Central memory CD8-positive, alpha-beta T cell (primary cell): ENCODE results near the gene RAB37.

Experiments
- ATAC-seq: fragments of 150-1000 bp; cut with Tn5 transposase; replicated peaks from 2 replicates; pipeline ENCODE4 v1.10.0; 2022; ENCODE audit warnings: mild to moderate bottlenecking, moderate FRiP score, moderate number of reproducible peaks; ENCODE audit not compliant: poor library complexity, severe bottlenecking; ENCODE audit errors: extremely low read depth
- DNase-seq, 2 donors: peaks; one replicate each; pipeline ENCODE4 v3.0.0; 2021; ENCODE audit warnings: low spot score in 2 of 2
- H3K27ac Mint-ChIP-seq: one replicate; pipeline ENCODE4 v1.8.0; 2022; ENCODE audit warnings: low read depth, mild to moderate bottlenecking, moderate library complexity, mixed read lengths
- H3K27me3 Mint-ChIP-seq: one replicate; pipeline ENCODE4 v1.8.0; 2022; ENCODE audit warnings: mixed read lengths
- H3K36me3 Mint-ChIP-seq: one replicate; pipeline ENCODE4 v1.8.0; 2022; ENCODE audit warnings: mild to moderate bottlenecking, moderate library complexity, mixed read lengths; ENCODE audit not compliant: insufficient read depth
- H3K4me1 Mint-ChIP-seq: one replicate; pipeline ENCODE4 v1.8.0; 2022; ENCODE audit warnings: mixed read lengths
- H3K4me3 Mint-ChIP-seq: one replicate; pipeline ENCODE4 v1.8.0; 2022; ENCODE audit warnings: mild to moderate bottlenecking, moderate library complexity, mixed read lengths
- H3K9me3 Mint-ChIP-seq: one replicate; pipeline ENCODE4 v1.8.0; 2022; ENCODE audit warnings: mixed read lengths

The RAB37 gene

DNA sequence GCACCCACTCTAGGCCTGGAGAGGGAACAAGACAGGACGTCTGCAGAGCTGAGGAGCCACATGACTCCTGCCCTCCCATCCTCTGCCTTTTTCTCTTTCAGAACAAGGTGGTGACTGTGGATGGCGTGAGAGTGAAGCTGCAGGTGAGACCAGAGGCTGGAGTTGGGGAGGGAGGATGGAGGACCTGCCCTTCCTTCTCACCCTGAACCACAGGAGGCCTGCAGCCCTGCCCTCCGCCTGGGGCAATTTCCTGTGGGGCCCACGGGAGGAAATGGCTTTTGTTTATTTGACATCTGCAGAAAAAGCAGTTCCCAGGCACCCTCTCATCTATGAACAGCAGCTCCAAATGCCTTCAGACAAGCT, 5.1 kb downstream of the RAB37 start:
- Mint-ChIP-seq H3K27me3 (no peaks in the 10 kb centered on the region), H3K9me3 (no peaks in the 10 kb centered on the region), H3K27ac (peak overlapping the region; percentile 79), H3K36me3 (peaks cover 20% of the 10 kb centered on the region), H3K4me1 (peaks cover 74% of the 10 kb centered on the region), H3K4me3 (peak overlapping the region; percentile 73)
- DNase-seq (peak in 1 of 2 donors; percentile 42), ATAC-seq (peak; percentile 12)

DNA sequence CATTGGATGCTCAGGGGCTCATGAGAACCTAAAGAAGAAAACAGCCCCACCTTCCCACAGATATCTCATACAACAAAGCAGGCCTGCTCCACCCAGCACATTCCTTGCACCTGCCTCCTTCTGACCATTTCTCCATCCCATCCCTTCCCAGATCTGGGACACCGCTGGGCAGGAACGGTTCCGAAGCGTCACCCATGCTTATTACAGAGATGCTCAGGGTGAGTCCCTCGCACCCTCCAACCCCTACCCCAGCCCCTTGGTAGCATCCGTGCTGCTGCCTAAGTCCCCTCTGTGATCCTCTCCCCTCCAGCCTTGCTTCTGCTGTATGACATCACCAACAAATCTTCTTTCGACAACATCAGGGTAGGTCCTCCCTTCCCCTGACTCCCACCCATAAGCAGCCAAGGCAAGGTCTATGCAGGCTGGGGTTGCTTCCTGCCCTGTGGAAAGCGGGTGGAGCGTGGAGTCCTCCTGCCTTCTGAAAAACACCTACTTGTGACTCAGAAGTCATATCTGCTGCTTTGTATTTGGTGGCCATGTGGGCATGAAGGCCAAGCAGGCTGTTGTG, 6.0 kb downstream of the RAB37 start:
- ATAC-seq (no peak), DNase-seq (no peak)
- H3K27ac Mint-ChIP-seq: peak overlapping the region; percentile 79
- H3K4me1 Mint-ChIP-seq: peaks cover 73% of the 10 kb centered on the region
- peak overlapping the region; percentile 73 for H3K4me3 Mint-ChIP-seq
- peaks cover 17% of the 10 kb centered on the region for H3K36me3 Mint-ChIP-seq
- H3K27me3 Mint-ChIP-seq: no peaks in the 10 kb centered on the region
- no peaks in the 10 kb centered on the region for H3K9me3 Mint-ChIP-seq

DNA sequence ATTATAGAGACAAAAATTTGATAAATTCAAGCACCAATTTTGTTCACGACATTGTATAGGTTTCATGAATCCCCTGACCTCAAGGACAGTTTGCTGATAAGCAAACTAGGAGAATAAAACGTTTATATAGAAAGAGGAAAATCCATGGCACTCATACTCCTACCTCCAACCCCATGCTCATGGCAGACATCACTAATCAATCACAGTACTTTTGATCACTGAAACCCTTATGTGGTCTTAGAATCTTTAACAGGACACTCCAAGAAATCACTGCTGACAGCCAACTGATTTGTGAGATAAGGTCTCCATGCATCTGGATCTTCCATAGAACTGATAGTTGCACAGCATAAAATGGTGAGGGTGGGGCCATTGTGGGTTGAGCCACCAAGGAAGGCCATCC, 6.7 kb downstream of the RAB37 start:
- no peak for ATAC-seq
- Mint-ChIP-seq H3K27me3 (no peaks in the 10 kb centered on the region), H3K4me1 (peaks cover 66% of the 10 kb centered on the region), H3K9me3 (no peaks in the 10 kb centered on the region), H3K27ac (peak overlapping the region; percentile 56), H3K4me3 (peak overlapping the region; percentile 73), H3K36me3 (peaks cover 19% of the 10 kb centered on the region)
- no peak for DNase-seq

DNA sequence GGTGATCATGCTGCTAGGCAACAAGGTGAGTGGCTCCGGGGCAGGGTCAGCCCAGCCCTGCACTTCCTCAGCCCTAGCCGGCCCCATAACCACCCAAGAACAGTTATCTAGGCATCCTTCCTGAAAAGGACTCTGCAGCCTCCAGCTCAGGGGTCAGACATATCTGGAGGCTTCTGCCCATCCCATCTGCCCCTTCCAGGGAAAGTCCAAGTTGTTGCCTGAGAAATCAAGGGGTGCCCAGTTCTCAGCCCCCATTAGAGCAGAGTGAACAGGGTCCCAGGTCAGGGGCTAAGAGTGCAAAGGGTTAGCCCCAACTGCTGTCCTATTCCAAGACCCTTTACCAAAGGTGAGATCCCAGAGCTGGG, 7.3 kb downstream of the RAB37 start:
- DNase-seq (no peak), ATAC-seq (no peak)
- H3K9me3 Mint-ChIP-seq: no peaks in the 10 kb centered on the region
- no peaks in the 10 kb centered on the region for H3K27me3 Mint-ChIP-seq
- H3K4me1 Mint-ChIP-seq: peaks cover 61% of the 10 kb centered on the region
- H3K36me3 Mint-ChIP-seq: peaks cover 16% of the 10 kb centered on the region
- peak overlapping the region; percentile 73 for H3K4me3 Mint-ChIP-seq
- peak overlapping the region; percentile 56 for H3K27ac Mint-ChIP-seq

DNA sequence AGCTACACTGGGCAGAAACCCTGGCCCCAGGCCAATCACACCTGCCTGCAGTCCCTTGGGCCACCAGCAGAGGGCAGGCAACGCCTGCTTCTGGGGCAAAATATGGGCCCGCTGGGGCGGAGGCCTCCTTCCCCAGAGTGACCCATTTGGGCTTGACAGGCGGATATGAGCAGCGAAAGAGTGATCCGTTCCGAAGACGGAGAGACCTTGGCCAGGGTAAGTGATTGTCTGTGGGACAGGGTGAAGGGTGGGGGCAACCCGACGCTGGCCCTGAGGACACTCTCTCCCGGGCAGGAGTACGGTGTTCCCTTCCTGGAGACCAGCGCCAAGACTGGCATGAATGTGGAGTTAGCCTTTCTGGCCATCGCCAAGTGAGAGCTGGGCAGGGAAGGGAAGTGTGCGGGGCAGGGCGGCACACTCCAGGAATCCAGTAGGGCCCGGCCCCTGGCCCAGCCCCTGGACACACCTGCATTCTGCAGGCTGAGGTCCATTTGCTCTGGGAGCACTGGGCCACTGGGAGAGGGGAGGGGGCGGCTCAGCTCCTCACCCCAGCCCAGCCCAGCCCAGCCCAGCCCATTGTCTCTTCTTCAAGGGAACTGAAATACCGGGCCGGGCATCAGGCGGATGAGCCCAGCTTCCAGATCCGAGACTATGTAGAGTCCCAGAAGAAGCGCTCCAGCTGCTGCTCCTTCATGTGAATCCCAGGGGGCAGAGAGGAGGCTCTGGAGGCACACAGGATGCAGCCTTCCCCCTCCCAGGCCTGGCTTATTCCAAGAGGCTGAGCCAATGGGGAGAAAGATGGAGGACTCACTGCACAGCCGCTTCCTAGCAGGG, 7.9 kb downstream of the RAB37 start:
- peaks cover 20% of the 10 kb centered on the region for H3K36me3 Mint-ChIP-seq
- H3K4me3 Mint-ChIP-seq: peak overlapping the region; percentile 73
- peak; percentile 75 to 91 for DNase-seq
- no peaks in the 10 kb centered on the region for H3K27me3 Mint-ChIP-seq
- H3K4me1 Mint-ChIP-seq: peaks cover 60% of the 10 kb centered on the region
- H3K27ac Mint-ChIP-seq: peak overlapping the region; percentile 56
- H3K9me3 Mint-ChIP-seq: no peaks in the 10 kb centered on the region
- ATAC-seq: no peak

DNA sequence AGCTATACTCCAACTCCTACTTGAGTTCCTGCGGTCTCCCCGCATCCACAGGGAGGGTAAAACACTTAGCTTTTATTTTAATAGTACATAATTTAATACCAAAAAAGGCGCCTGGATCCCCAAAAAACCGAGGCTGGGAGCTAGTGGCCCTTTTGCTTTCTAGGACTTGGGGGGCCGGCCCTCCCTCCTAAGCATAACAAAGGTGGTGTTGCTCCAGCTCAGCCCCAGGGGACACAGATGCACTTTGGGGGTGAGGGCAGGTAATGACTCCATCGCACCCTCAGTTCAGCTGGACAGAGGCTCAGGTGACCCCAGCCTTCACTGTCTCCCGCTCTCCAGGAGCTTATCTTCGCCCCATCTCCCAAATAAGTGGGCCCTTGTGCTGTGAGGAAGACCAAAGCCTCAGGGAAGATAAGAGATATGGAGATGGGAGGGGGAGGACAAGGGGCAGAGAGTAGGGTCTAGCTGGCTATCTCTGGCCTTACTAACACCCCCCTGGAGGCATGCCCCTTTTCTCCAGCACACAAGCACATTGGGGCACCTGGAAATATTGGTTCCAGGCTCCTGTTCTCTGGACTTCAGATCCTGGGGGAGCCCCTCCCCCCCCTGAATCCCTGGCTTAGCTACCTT, 8.6 kb downstream of the RAB37 start:
- no peak overlapping the region for H3K4me3 Mint-ChIP-seq
- no peak for ATAC-seq
- peaks cover 58% of the 10 kb centered on the region for H3K4me1 Mint-ChIP-seq

DNA sequence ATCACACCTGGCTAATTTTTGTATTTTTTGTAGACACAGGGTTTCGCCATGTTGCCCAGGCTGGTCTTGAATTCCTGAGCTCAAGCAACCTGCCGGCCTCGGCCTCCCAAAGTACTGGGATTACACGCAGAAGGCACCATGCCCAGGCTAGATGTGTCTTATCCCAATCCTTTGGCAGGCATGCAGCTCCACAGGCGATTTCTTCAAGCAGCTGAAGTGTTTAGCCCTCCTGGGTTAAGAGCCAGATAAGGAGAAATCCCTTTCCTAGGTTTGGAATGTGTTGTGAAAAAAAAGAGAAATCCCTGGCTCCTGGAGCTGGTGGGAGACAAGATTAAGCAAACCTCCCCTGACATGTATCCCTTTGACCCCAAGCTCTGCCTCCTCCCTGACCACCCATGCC, 9.3 kb downstream of the RAB37 start:
- Mint-ChIP-seq H3K4me3 (peak overlapping the region; percentile 100), H3K27ac (no peak overlapping the region), H3K27me3 (no peaks in the 10 kb centered on the region), H3K4me1 (peaks cover 60% of the 10 kb centered on the region), H3K9me3 (no peaks in the 10 kb centered on the region), H3K36me3 (peaks cover 33% of the 10 kb centered on the region)
- DNase-seq (no peak), ATAC-seq (no peak)

More for the DNA sequence above, 8.6 kb downstream of the RAB37 start:
- Mint-ChIP-seq H3K9me3 (no peaks in the 10 kb centered on the region), H3K27me3 (no peaks in the 10 kb centered on the region), H3K27ac (no peak overlapping the region), H3K36me3 (peaks cover 26% of the 10 kb centered on the region)
- DNase-seq: no peak

DNA sequence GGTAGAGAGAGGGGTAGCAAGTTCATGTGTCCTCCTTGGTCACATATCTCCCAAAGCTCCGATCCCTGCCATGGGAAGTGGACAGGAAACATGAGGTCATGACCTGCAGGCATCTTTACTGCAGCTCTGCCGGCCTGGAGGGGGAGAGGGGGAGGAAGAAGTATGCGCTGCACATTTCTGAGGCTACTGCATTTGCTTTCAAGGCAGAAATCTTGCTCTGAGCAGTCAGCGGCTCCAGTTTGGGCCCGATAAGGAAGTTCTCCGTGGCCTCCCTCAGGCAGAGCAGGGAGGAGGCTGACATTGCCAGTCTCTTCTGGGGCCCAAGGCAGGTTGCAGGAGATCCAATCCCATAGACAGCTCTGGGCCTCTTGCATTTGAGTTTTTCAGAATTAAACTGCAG, 9.9 kb downstream of the RAB37 start:
- Mint-ChIP-seq H3K27ac (no peak overlapping the region), H3K27me3 (no peaks in the 10 kb centered on the region), H3K4me1 (peaks cover 60% of the 10 kb centered on the region), H3K4me3 (peak overlapping the region; percentile 100), H3K9me3 (no peaks in the 10 kb centered on the region), H3K36me3 (peaks cover 36% of the 10 kb centered on the region)
- no peak for ATAC-seq
- DNase-seq: no peak

DNA sequence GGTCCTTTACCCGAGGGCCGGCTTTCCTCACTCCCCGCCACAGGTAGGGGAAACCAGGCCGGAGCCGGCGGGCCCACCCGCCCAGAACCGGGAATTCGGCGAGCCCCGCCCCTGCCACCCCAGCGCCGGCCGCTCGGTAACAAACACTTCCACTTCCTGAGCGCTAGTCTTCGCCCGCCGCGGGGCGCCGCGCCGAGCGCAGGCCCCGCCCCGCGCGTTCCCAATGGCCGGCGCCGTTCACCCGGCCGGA, 11.1 kb downstream of the RAB37 start:
- peak overlapping the region; percentile 100 for H3K4me3 Mint-ChIP-seq
- DNase-seq (no peak), ATAC-seq (no peak)
- H3K27me3 Mint-ChIP-seq: no peaks in the 10 kb centered on the region
- no peaks in the 10 kb centered on the region for H3K9me3 Mint-ChIP-seq
- H3K4me1 Mint-ChIP-seq: peaks cover 60% of the 10 kb centered on the region
- H3K27ac Mint-ChIP-seq: no peak overlapping the region
- H3K36me3 Mint-ChIP-seq: peaks cover 43% of the 10 kb centered on the region

DNA sequence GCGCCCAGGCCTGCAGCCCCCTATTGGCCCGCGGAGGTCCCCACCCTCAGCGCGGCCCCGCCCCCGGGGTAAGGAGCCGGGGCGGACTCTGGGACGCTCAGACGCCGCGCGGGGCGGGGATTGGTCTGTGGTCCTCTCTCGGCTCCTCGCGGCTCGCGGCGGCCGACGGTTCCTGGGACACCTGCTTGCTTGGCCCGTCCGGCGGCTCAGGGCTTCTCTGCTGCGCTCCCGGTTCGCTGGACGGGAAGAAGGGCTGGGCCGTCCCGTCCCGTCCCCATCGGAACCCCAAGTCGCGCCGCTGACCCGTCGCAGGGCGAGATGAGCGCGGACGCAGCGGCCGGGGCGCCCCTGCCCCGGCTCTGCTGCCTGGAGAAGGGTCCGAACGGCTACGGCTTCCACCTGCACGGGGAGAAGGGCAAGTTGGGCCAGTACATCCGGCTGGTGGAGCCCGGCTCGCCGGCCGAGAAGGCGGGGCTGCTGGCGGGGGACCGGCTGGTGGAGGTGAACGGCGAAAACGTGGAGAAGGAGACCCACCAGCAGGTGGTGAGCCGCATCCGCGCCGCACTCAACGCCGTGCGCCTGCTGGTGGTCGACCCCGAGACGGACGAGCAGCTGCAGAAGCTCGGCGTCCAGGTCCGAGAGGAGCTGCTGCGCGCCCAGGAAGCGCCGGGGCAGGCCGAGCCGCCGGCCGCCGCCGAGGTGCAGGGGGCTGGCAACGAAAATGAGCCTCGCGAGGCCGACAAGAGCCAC, 11.6 kb downstream of the RAB37 start, which contains the start of gene NHERF1:
Gene NHERF1 (plus strand): TSS at position 100 of the 750 bp plus-strand sequence. CDS start 219 bp downstream, at position 319.
- Mint-ChIP-seq H3K4me1 (peaks cover 60% of the 10 kb centered on the region), H3K27me3 (no peaks in the 10 kb centered on the region), H3K36me3 (peaks cover 43% of the 10 kb centered on the region), H3K27ac (peak within 1 kb of the TSS; percentile 98), H3K9me3 (no peaks in the 10 kb centered on the region), H3K4me3 (peak within 1 kb of the TSS; percentile 100)
- ATAC-seq (peak; percentile 82), DNase-seq (peak; percentile 88 to 90)

DNA sequence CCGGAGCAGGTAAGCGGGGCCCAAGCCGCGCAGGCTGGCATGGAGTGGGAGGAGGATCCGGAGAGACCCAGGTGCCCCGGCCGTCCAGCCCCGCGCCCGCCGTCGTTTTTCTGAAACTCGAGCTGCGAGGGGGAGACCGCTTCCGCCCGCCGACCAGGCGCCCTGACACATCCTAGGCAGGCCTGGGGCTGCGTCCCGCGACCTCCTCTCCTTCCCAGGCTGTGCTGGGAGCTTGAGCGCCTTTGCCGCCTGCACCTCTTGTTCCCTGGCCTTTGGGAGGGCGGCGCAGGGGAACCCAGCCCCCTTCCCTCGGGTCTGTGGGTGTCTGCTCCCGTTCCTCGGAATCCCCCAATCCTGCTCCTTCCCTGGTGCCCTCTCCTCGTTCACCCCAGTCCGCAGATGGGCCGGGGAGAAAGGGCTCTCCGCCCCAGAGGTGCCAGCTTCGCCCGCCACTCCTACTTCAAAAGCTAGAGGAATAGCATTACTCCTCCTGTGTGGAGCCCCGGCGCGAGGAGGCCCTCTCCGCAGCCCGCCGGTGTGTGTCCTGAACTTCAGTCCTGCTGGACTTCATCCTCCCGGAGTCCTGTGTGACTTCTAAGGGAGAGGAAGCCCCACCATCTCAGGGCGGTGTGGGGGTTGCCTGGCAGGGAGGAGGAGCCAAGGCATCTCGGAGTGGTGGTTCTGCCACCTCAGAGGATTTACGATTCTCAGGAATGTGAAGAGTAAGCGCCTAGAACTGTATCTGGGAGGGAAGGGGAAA, 12.4 kb downstream of the RAB37 start:
- Mint-ChIP-seq H3K4me3 (peak overlapping the region; percentile 100), H3K4me1 (peaks cover 60% of the 10 kb centered on the region)

DNA sequence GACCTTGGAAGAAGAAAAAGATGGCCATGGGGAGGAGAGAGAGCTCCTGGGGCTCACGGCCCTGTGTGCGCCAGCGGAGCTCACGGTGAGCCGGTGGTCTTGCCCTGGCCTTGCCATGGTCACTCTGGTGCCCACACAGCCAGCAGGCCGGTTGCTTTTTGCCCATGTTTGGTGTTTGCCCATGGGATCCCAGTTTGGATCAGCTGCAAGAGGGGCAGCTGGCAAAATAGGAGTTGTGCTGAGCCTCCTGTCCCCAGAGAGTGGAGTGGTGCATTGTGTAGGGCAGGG, 12.9 kb downstream of the RAB37 start:
- Mint-ChIP-seq H3K4me1 (peaks cover 60% of the 10 kb centered on the region), H3K27ac (peak overlapping the region; percentile 98)

More for the DNA sequence above, 12.4 kb downstream of the RAB37 start:
- peak; percentile 12 for ATAC-seq
- DNase-seq: peak in 1 of 2 donors; percentile 31
- Mint-ChIP-seq H3K27me3 (no peaks in the 10 kb centered on the region), H3K27ac (peak overlapping the region; percentile 98), H3K9me3 (no peaks in the 10 kb centered on the region), H3K36me3 (peaks cover 46% of the 10 kb centered on the region)

More for the DNA sequence above, 12.9 kb downstream of the RAB37 start:
- DNase-seq (no peak), ATAC-seq (no peak)
- H3K9me3 Mint-ChIP-seq: no peaks in the 10 kb centered on the region
- H3K36me3 Mint-ChIP-seq: peaks cover 47% of the 10 kb centered on the region
- H3K27me3 Mint-ChIP-seq: no peaks in the 10 kb centered on the region
- peak overlapping the region; percentile 100 for H3K4me3 Mint-ChIP-seq
